Pancreas (tissue), 10 donors: ENCODE data around the gene ANKRD63. TPM values are rescaled to one million over a fixed set of nuclear protein-coding genes. Genes with fewer than 3 reads are reported as not detected.

Experiments
- ATAC-seq, 4 donors: fragments of 200-7000 bp; cut with Tn5 transposase; one replicate each; pipeline versions ENCODE4 v1.8.0 to v1.9.1; 2020; ENCODE audit warnings: mild to moderate bottlenecking in 4 of 4, moderate library complexity in 4 of 4
- DNase-seq, 6 donors: peaks; one replicate each; pipeline ENCODE4 v3.0.0-alpha.2; 2020
- FAIRE-seq: peaks from 2 replicates; lab custom pipeline; 2012; peaks lifted over from hg19 to GRCh38; lab: Jason Lieb, UNC
- H3K27ac ChIP-seq, 4 donors: fragments of 200-600 bp; sonication (generic); 1 replicate in 3 of 4; 2 replicates in 1 of 4; pipeline versions ENCODE4 v1.5.0 to v1.8.0; 2020
- H3K27me3 ChIP-seq, 4 donors: fragments of 200-600 bp; one replicate each; pipeline ENCODE4 v1.8.0; 2021
- H3K36me3 ChIP-seq, 3 donors: fragments of 200-600 bp; sonication (generic) in 1 of 3; one replicate each; pipeline versions ENCODE4 v1.5.0 to v1.8.0; 2020 to 2021
- H3K4me1 ChIP-seq, 3 donors: fragments of 200-600 bp; one replicate each; pipeline ENCODE4 v1.8.0; 2021
- H3K4me3 ChIP-seq, 4 donors: fragments of 200-600 bp; sonication (generic) in 2 of 4; one replicate each; pipeline versions ENCODE4 v1.5.0 to v1.8.0; 2020 to 2021
- H3K9me3 ChIP-seq, 4 donors: fragments of 200-600 bp; one replicate each; pipeline ENCODE4 v1.8.0; 2021
- WGBS, 2 donors: extraction: QIAGEN DNeasy Blood & Tissue Kit; methylation state at CpG; one replicate each; pipeline ENCODE4 v1.1.7; 2013; 5-methylcytosine and 5-hydroxymethylcytosine counted together
- intact Hi-C, 3 donors: fragments of 100-400 bp; cut with DNase I; formaldehyde crosslinking; loops; one replicate each; pipeline versions ENCODE4 v1.11.1 to v1.14.2; 2022
- polyA plus RNA-seq, 2 donors: library from polyadenylated mRNA; stranded (reverse); fragments of 200-250 nt; gene quantifications; one replicate each; pipeline ENCODE4 v1.2.3, GENCODE V29; 2013
- total RNA-seq, 6 donors: library from RNA; stranded (reverse); fragmentation: NEBNext Ultra II Directional in 4 of 6; extraction: Animal tissue kit (Norgen Biotek cat#: 25700) in 4 of 6; gene quantifications; one replicate each; pipeline versions ENCODE4 v1.2.1 to v1.2.4, GENCODE V29; 2021 to 2023
- TF ChIP-seq, protein P1 (sequence below), 4 donors: fragments of 200-600 bp; sonication (generic) in 3 of 4; IDR thresholded peaks; one replicate each; pipeline versions ENCODE4 v1.5.0 to v1.8.0; 2021; ENCODE audit warnings: antibody characterized with exemption in 4 of 4
- donor health status: healthy with polysubstance abuse.
- donor health status: DM: no; HTN: no; CAD: no; lungs with moderate emphysema.
- donor health status: DM: no; HTN: no; CAD: no.
- donor health status: control.
- donor health status: control.
- donor health status: Bipolar disorder and iron deficiency.
- donor health status: DM: yes; HTN: yes; CAD: no.
- donor health status: DM: no; HTN: no; CAD: no.
- donor health status: DM: no; HTN: no; CAD: no.
- donor health status: DM: yes; HTN: yes; CAD: no.

Gene ANKRD63
- total and polyA plus RNA-seq, 8 donors = not detected

DNA sequence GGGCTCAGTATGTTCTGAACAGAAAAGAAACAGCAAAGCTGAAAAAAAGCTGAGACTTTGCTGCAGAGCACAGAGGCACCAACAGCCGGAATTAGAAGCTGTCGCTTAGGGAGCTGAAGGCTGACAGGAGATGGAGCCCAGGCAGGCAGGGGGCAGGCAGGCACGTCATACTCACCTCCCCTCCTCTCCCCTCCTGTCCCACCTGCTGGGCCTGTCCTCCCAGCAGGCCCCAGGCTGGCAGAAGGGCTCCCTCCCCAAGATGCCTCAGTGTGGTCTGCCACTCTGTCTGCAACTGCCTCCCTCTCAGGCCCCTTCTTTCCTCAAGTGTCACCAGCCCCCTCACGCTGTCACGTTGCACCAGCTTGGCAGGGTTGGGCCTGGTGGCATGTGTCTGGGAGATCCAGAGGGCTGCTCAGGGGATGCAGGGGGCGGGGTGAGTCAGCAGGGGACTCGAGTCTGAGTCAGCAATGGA, 3.2 kb upstream of the ANKRD63 start:
- no peaks in the 10 kb centered on the region for H3K36me3 ChIP-seq
- ATAC-seq = no peak
- TF ChIP-seq, protein P1, sequence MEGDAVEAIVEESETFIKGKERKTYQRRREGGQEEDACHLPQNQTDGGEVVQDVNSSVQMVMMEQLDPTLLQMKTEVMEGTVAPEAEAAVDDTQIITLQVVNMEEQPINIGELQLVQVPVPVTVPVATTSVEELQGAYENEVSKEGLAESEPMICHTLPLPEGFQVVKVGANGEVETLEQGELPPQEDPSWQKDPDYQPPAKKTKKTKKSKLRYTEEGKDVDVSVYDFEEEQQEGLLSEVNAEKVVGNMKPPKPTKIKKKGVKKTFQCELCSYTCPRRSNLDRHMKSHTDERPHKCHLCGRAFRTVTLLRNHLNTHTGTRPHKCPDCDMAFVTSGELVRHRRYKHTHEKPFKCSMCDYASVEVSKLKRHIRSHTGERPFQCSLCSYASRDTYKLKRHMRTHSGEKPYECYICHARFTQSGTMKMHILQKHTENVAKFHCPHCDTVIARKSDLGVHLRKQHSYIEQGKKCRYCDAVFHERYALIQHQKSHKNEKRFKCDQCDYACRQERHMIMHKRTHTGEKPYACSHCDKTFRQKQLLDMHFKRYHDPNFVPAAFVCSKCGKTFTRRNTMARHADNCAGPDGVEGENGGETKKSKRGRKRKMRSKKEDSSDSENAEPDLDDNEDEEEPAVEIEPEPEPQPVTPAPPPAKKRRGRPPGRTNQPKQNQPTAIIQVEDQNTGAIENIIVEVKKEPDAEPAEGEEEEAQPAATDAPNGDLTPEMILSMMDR (IDR thresholded peaks at IDR 0.05) = no peak

DNA sequence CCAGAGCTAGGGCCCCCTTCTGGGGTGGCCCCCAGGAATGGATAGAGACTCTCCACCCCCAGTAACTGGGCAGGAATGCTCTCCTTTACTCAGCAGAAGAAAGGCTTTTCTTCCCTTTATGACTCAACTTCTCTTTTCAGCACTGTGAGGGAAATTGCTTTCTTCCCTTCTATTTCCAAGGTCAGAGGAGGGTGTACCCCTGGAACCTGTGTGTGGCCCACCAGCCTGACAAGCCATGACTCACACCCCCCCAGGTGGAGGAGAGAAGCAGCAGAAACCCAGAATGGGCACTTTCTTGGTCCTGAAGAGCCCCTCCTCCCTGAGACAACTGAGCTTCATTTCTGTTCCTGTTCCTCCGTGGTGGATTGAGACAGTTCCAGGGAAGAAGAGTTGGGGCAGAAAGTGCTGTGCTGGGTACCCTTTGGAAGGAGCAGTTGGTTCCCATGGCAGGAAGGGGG, 2.7 kb upstream of the ANKRD63 start:
- Histone ChIP-seq H3K36me3 (no peaks in the 10 kb centered on the region), H3K27ac (no peak overlapping the region), H3K27me3 (peaks cover 0 to 5% (median 2%) of the 10 kb centered on the region in 4 donors), H3K4me3 (no peak overlapping the region), H3K9me3 (no peaks in the 10 kb centered on the region), H3K4me1 (peaks cover 0 to 10% (median 6%) of the 10 kb centered on the region in 3 donors)
- TF ChIP-seq, protein P1 (IDR thresholded peaks at IDR 0.05) = no peak
- WGBS, 2 donors = 40 to 62% methylated on average over 1 of the region's 1 CpG
- intact Hi-C loops = loop anchor here in 1 of 3 donors (10.0 kb wide), 2 partner anchors 59 to 139 kb away; partner anchors contain the start of gene CCDC9B
- FAIRE-seq (no peak), DNase-seq (no peak), ATAC-seq (no peak)

More for the DNA sequence above, 3.2 kb upstream of the ANKRD63 start:
- Histone ChIP-seq H3K4me3 (no peak overlapping the region), H3K9me3 (no peaks in the 10 kb centered on the region), H3K27me3 (peaks cover 0 to 5% (median 2%) of the 10 kb centered on the region in 4 donors), H3K27ac (no peak overlapping the region), H3K4me1 (peaks cover 0 to 13% (median 6%) of the 10 kb centered on the region in 3 donors)
- intact Hi-C loops = loop anchor here in 1 of 3 donors (10.0 kb wide), 2 partner anchors 59 to 139 kb away; partner anchors contain the start of gene CCDC9B
- DNase-seq = no peak
- FAIRE-seq = no peak
- WGBS, 2 donors = 89 to 93% methylated on average over 7 of the region's 7 CpGs

DNA sequence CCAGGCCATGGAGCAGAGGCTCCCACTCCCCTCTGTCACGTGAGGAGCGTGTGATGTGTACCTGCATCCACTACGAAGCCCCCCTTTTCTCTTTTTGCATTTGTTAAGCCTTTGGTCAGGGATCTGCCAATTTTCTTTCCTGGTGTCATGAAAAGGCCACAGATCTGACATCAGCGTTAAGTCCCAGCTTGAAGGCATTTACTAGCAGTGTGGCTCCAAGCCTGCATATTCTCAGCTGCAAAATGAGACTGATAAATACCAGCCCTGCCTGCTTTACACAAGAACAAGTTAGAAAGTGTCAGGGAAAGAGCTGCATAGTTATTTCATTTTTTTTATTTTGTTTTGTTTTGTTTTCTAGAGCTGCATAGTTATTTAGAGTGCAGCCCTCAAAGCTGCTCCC, 2.3 kb upstream of the ANKRD63 start:
- intact Hi-C loops = loop anchor here in 1 of 3 donors (10.0 kb wide), 2 partner anchors 60 to 140 kb away; partner anchors contain the start of gene CCDC9B
- FAIRE-seq (no peak), DNase-seq (no peak), ATAC-seq (no peak)
- Histone ChIP-seq H3K9me3 (no peaks in the 10 kb centered on the region), H3K4me1 (peaks cover 0 to 10% (median 6%) of the 10 kb centered on the region in 3 donors), H3K4me3 (no peak overlapping the region), H3K27me3 (peaks cover 0 to 5% (median 2%) of the 10 kb centered on the region in 4 donors), H3K36me3 (no peaks in the 10 kb centered on the region), H3K27ac (no peak overlapping the region)
- WGBS, 2 donors = 88 to 89% methylated on average over 4 of the region's 4 CpGs
- TF ChIP-seq, protein P1 (IDR thresholded peaks at IDR 0.05) = no peak

DNA sequence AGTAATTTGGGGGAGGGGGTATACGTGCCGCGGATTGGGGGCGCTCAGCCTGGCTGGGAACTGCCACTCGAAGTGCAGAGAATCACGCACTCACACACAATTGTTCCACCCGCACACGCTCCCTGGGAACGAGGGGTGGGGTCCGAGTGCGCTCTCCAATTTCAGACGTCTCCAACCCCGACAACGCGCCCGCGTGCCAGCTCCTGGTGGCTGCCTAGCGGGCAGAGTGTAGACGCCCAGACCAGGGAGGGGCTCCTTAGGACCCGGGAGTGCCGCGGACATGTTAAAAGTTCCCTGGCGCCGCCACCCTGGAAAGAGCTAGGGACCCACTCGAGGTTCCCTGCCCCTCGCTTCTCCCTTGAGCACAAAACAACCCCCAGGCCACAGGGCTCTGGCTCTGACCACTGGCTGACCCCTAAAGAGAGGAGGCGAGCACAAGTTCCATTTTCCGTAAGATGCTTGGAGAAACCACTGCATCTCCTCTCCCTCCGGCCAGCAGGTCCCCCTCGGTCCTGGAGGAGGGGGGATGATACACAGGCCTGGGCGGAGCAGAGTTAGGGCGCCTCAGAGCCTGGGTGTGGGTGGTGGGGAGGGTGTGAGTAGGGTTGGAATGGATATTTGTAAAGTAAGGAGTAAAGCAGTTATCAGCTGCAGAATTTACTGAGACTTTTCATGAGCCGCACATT, 894 bp upstream of the ANKRD63 start:
- no peaks in the 10 kb centered on the region for H3K9me3 ChIP-seq
- peak overlapping the region in 1 of 4 donors; percentile 52 for H3K4me3 ChIP-seq
- WGBS, 2 donors = 39 to 46% methylated on average over 32 to 33 of the region's 33 CpGs
- peaks cover 0 to 5% (median 2%) of the 10 kb centered on the region in 4 donors for H3K27me3 ChIP-seq
- no peak for FAIRE-seq
- ATAC-seq = no peak
- no peak overlapping the region for H3K27ac ChIP-seq
- H3K4me1 ChIP-seq = peaks cover 0 to 11% (median 6%) of the 10 kb centered on the region in 3 donors
- intact Hi-C loops = loop anchor here in 2 of 3 donors (5.0 to 10.0 kb wide), 3 partner anchors 54 to 141 kb away; partner anchors contain the start of gene CCDC9B (in 1 of the 2)
- TF ChIP-seq, protein P1 (IDR thresholded peaks at IDR 0.05) = no peak
- no peaks in the 10 kb centered on the region for H3K36me3 ChIP-seq
- peak in 1 of 6 donors; percentile 21 for DNase-seq
